Right lobe of liver (tissue), 6 donors: ENCODE data around the gene SYCP1. TPM values are rescaled to one million over a fixed set of nuclear protein-coding genes. Genes with fewer than 3 reads are reported as not detected.

Experiments used
- ATAC-seq, 4 donors: fragments of 200-7000 bp; cut with Tn5 transposase; one replicate each; pipeline ENCODE4 v1.9.1; 2020; ENCODE audit warnings: mild to moderate bottlenecking in 4 of 4, moderate library complexity in 4 of 4
- DNase-seq, 3 donors: peaks; one replicate each; pipeline ENCODE4 v3.0.0-alpha.2; 2020
- H3K27ac ChIP-seq, 3 donors: fragments of 200-600 bp; one replicate each; pipeline ENCODE4 v1.8.0; 2022
- H3K27me3 ChIP-seq, 2 donors: fragments of 200-600 bp; one replicate each; pipeline ENCODE4 v1.8.0; 2022
- H3K36me3 ChIP-seq, 4 donors: fragments of 200-600 bp; sonication (generic) in 1 of 4; one replicate each; pipeline versions ENCODE4 v1.5.1 to v1.8.0; 2017 to 2022; ENCODE audit warnings: control low read depth in 1 of 4
- H3K4me1 ChIP-seq, 4 donors: fragments of 200-600 bp; sonication (generic) in 1 of 4; one replicate each; pipeline versions ENCODE4 v1.5.1 to v1.8.0; 2017 to 2022; ENCODE audit warnings: control low read depth in 1 of 4
- H3K4me3 ChIP-seq, 3 donors: fragments of 200-600 bp; one replicate each; pipeline ENCODE4 v1.8.0; 2022
- H3K9me3 ChIP-seq, 4 donors: fragments of 200-600 bp; sonication (generic) in 1 of 4; one replicate each; pipeline versions ENCODE4 v1.5.1 to v1.8.0; 2017 to 2022; ENCODE audit warnings: control low read depth in 1 of 4
- CTCF ChIP-seq, 4 donors: fragments of 200-600 bp in 3 of 4; fragments of 450-650 bp in 1 of 4; IDR thresholded peaks; one replicate each; pipeline versions ENCODE4 v1.5.1 to v1.8.0; 2016 to 2022; ENCODE audit warnings: antibody characterized with exemption in 4 of 4, mild to moderate bottlenecking in 2 of 4
- POLR2A ChIP-seq: fragments of 450-650 bp; IDR thresholded peaks from one replicate; pipeline ENCODE4 v1.6.1; 2017; ENCODE audit warnings: antibody characterized with exemption, mild to moderate bottlenecking
- WGBS: methylation state at CpG from one replicate; pipeline ENCODE4 v1.1.6; 2018; ENCODE audit warnings: low coverage, low lambda C conversion rate; ENCODE audit not compliant: insufficient coverage; ENCODE audit errors: missing lambda C conversion rate; 5-methylcytosine and 5-hydroxymethylcytosine counted together
- intact Hi-C, 2 donors: fragments of 100-400 bp; cut with DNase I; formaldehyde crosslinking; loops; one replicate each; pipeline versions ENCODE4 v1.11.2 to v1.14.1; 2022
- total RNA-seq, 6 experiments: library from RNA; depleted of rRNA in 2 of 6; stranded (reverse); fragments of >200 nt in 2 of 6; fragmentation: NEBNext Ultra II Directional in 3 of 6; extraction: Animal tissue kit (Norgen Biotek cat#: 25700) in 3 of 6; gene quantifications; one replicate each; pipeline versions ENCODE4 v1.1.0 to v1.2.4, GENCODE V29; 2016 to 2023
- donor health status: DM: no; HTN: yes; CAD: no.
- donor health status: DM: no; HTN: no; CAD: no.
- donor health status: DM: no; HTN: no; CAD: no.
- donor health status: DM: no; HTN: yes; CAD: no.
- donor health status: DM: no; HTN: yes; CAD: no.

The SYCP1 gene
- total RNA-seq, 6 experiments from 2014 or later: not detected

- intact Hi-C loops: no loop called here
- Histone ChIP-seq H3K36me3 (no peaks in the 10 kb centered on the region), H3K4me3 (no peak overlapping the region), H3K27ac (no peak overlapping the region), H3K4me1 (no peaks in the 10 kb centered on the region), H3K9me3 (no peaks in the 10 kb centered on the region), H3K27me3 (no peaks in the 10 kb centered on the region)
- TF ChIP-seq POLR2A (no peak), CTCF (IDR thresholded peaks at IDR 0.05) (no peak)
- DNase-seq: no peak
- WGBS: 22% methylated on average over 1 of the region's 1 CpG
- ATAC-seq: no peak
Observed at GRCh38 chr1:115021145-115021544, 166.5 kb downstream of the SYCP1 start.

- H3K4me1 ChIP-seq: no peaks in the 10 kb centered on the region
- no peaks in the 10 kb centered on the region for H3K9me3 ChIP-seq
- intact Hi-C loops: no loop called here
- no peak for TF ChIP-seq CTCF (IDR thresholded peaks at IDR 0.05)
- TF ChIP-seq POLR2A: no peak
- H3K27me3 ChIP-seq: no peaks in the 10 kb centered on the region
- DNase-seq (no peak), ATAC-seq (no peak)
- no peak overlapping the region for H3K4me3 ChIP-seq
- no peaks in the 10 kb centered on the region for H3K36me3 ChIP-seq
- no peak overlapping the region for H3K27ac ChIP-seq
Observed at GRCh38 chr1:115023593-115023992, 168.9 kb downstream of the SYCP1 start.

GRCh38 chr1:115029526-115029925 lies 174.9 kb downstream of the SYCP1 start, which contains the start of gene TSHB:
Gene TSHB (plus strand): TSS chr1:115029826. CDS start chr1:115033363, 3,537 bp downstream.
- Histone ChIP-seq H3K36me3 (no peaks in the 10 kb centered on the region), H3K27me3 (no peaks in the 10 kb centered on the region), H3K27ac (no peak within 1 kb of the TSS), H3K9me3 (no peaks in the 10 kb centered on the region), H3K4me3 (no peak within 1 kb of the TSS), H3K4me1 (no peaks in the 10 kb centered on the region)
- ATAC-seq (no peak), DNase-seq (no peak)
- intact Hi-C loops: no loop called here
- TF ChIP-seq POLR2A: no peak
- TF ChIP-seq CTCF (IDR thresholded peaks at IDR 0.05): no peak

GRCh38 chr1:115031595-115031994 lies 176.9 kb downstream of the SYCP1 start:
- no peak for ATAC-seq
- no peak for TF ChIP-seq CTCF (IDR thresholded peaks at IDR 0.05)
- no peak for TF ChIP-seq POLR2A
- intact Hi-C loops: no loop called here

GRCh38 chr1:115035652-115036051 lies 181.0 kb downstream of the SYCP1 start:
- no peak for ATAC-seq
- no peak overlapping the region for H3K27ac ChIP-seq
- H3K27me3 ChIP-seq: no peaks in the 10 kb centered on the region
- intact Hi-C loops: no loop called here
- no peaks in the 10 kb centered on the region for H3K4me1 ChIP-seq
- H3K4me3 ChIP-seq: no peak overlapping the region
- TF ChIP-seq POLR2A (no peak), CTCF (IDR thresholded peaks at IDR 0.05) (no peak)
- WGBS: 44% methylated on average over 1 of the region's 1 CpG
- no peaks in the 10 kb centered on the region for H3K36me3 ChIP-seq
- no peaks in the 10 kb centered on the region for H3K9me3 ChIP-seq
- no peak for DNase-seq

More at GRCh38 chr1:115031595-115031994, 176.9 kb downstream of the SYCP1 start:
- no peaks in the 10 kb centered on the region for H3K27me3 ChIP-seq
- no peaks in the 10 kb centered on the region for H3K4me1 ChIP-seq
- H3K9me3 ChIP-seq: no peaks in the 10 kb centered on the region
- 52% methylated on average over 2 of the region's 2 CpGs for WGBS
- DNase-seq: no peak
- no peaks in the 10 kb centered on the region for H3K36me3 ChIP-seq
- H3K27ac ChIP-seq: no peak overlapping the region
- no peak overlapping the region for H3K4me3 ChIP-seq
